ENCODE data around the gene USH1C. TPM values are rescaled to one million over a fixed set of nuclear protein-coding genes. Genes with fewer than 3 reads are reported as not detected.

Gene USH1C
- total RNA-seq, 4 donors from 2014 or later: 1.1 TPM; not detected in 3

GRCh38 chr11:17560281-17561110 lies 16.3 kb upstream of the USH1C start:
- no peaks in the 10 kb centered on the region for H3K4me1 ChIP-seq
- H3K36me3 ChIP-seq: no peaks in the 10 kb centered on the region
- 35 to 48% methylated on average over 3 to 6 of the region's 12 CpGs for WGBS, 2 donors (ENCODE audit: low coverage in 1 of 2)
- H3K27ac ChIP-seq: no peak overlapping the region
- TF ChIP-seq EP300 (IDR thresholded peaks at IDR 0.05): no peak
- no peak for TF ChIP-seq POLR2AphosphoS5 (IDR thresholded peaks at IDR 0.05)
- TF ChIP-seq CTCF (IDR thresholded peaks at IDR 0.05): no peak
- no peak for TF ChIP-seq POLR2A (IDR thresholded peaks at IDR 0.05)
- no peaks in the 10 kb centered on the region for H3K9me3 ChIP-seq
- ATAC-seq: no peak
- H3K27me3 ChIP-seq: peaks cover 37% of the 10 kb centered on the region
- no peak overlapping the region for H3K4me3 ChIP-seq

- ATAC-seq: no peak
- Histone ChIP-seq H3K4me3 (no peak overlapping the region), H3K27me3 (peaks cover 37% of the 10 kb centered on the region), H3K27ac (no peak overlapping the region), H3K4me1 (no peaks in the 10 kb centered on the region), H3K36me3 (no peaks in the 10 kb centered on the region), H3K9me3 (no peaks in the 10 kb centered on the region)
- TF ChIP-seq EP300 (IDR thresholded peaks at IDR 0.05) (no peak), POLR2A (IDR thresholded peaks at IDR 0.05) (no peak), POLR2AphosphoS5 (IDR thresholded peaks at IDR 0.05) (no peak), CTCF (IDR thresholded peaks at IDR 0.05) (no peak)
- WGBS, 2 donors (ENCODE audit: low coverage in 1 of 2): 68 to 87% methylated on average over 3 to 4 of the region's 9 CpGs
Measured at GRCh38 chr11:17559341-17560087, 15.3 kb upstream of the USH1C start.

GRCh38 chr11:17558916-17559315 lies 14.7 kb upstream of the USH1C start:
- H3K4me1 ChIP-seq: no peaks in the 10 kb centered on the region
- ATAC-seq: no peak
- no CpG with 5 or more reads among the region's 9 CpGs for WGBS, 2 donors (ENCODE audit: low coverage in 1 of 2)
- H3K4me3 ChIP-seq: no peak overlapping the region
- peaks cover 41% of the 10 kb centered on the region for H3K27me3 ChIP-seq
- H3K27ac ChIP-seq: no peak overlapping the region
- TF ChIP-seq POLR2AphosphoS5 (IDR thresholded peaks at IDR 0.05) (no peak), POLR2A (IDR thresholded peaks at IDR 0.05) (no peak), EP300 (IDR thresholded peaks at IDR 0.05) (no peak), CTCF (IDR thresholded peaks at IDR 0.05) (no peak)
- no peaks in the 10 kb centered on the region for H3K36me3 ChIP-seq
- H3K9me3 ChIP-seq: no peaks in the 10 kb centered on the region

- no peaks in the 10 kb centered on the region for H3K4me1 ChIP-seq
- TF ChIP-seq EP300 (IDR thresholded peaks at IDR 0.05) (no peak), POLR2A (IDR thresholded peaks at IDR 0.05) (no peak), POLR2AphosphoS5 (IDR thresholded peaks at IDR 0.05) (no peak), CTCF (IDR thresholded peaks at IDR 0.05) (no peak)
- WGBS, 2 donors (ENCODE audit: low coverage in 1 of 2): 72% methylated on average over 9 of the region's 15 CpGs; no CpG with 5 or more reads in 1 of the 2 donors
Measured at GRCh38 chr11:17558025-17558780, 14.0 kb upstream of the USH1C start.

More at GRCh38 chr11:17558025-17558780, 14.0 kb upstream of the USH1C start:
- no peak overlapping the region for H3K4me3 ChIP-seq
- no peak for ATAC-seq
- H3K9me3 ChIP-seq: no peaks in the 10 kb centered on the region
- H3K27me3 ChIP-seq: peaks cover 46% of the 10 kb centered on the region
- no peaks in the 10 kb centered on the region for H3K36me3 ChIP-seq
- H3K27ac ChIP-seq: no peak overlapping the region

Data from gastroesophageal sphincter (tissue), 4 donors.